Small intestine (tissue), 7 donors: ENCODE results near the gene METTL21A. TPM values are rescaled to one million over a fixed set of nuclear protein-coding genes. Genes with fewer than 3 reads are reported as not detected.

ENCODE experiments used
- DNase-seq, 2 donors: peaks; one replicate each; pipeline versions ENCODE4 v3.0.0 to v3.0.0-alpha.2; 2013
- FAIRE-seq: peaks from 2 replicates; lab custom pipeline; 2012; peaks lifted over from hg19 to GRCh38; lab: Jason Lieb, UNC
- H3K27ac ChIP-seq, 3 donors: one replicate each; pipeline ENCODE4 v1.5.1; 2013; ENCODE audit warnings: low read length in 2 of 3, mild to moderate bottlenecking in 2 of 3, control low read depth in 1 of 3, inconsistent platforms in 1 of 3, low read depth in 1 of 3, moderate library complexity in 1 of 3
- H3K27me3 ChIP-seq, 3 donors: one replicate each; pipeline ENCODE4 v1.6.1; 2013; ENCODE audit warnings: low read length in 3 of 3, inconsistent platforms in 1 of 3; ENCODE audit not compliant: control insufficient read depth in 3 of 3, insufficient read depth in 3 of 3
- H3K36me3 ChIP-seq, 3 donors: one replicate each; pipeline ENCODE4 v1.6.1; 2013; ENCODE audit warnings: low read length in 3 of 3, inconsistent platforms in 1 of 3, low read depth in 1 of 3, mild to moderate bottlenecking in 1 of 3, moderate library complexity in 1 of 3; ENCODE audit not compliant: control insufficient read depth in 3 of 3, insufficient read depth in 2 of 3
- H3K4me1 ChIP-seq, 3 donors: one replicate each; pipeline ENCODE4 v1.6.1; 2013; ENCODE audit warnings: low read length in 2 of 3, inconsistent platforms in 1 of 3, low read depth in 1 of 3, mild to moderate bottlenecking in 1 of 3, moderate library complexity in 1 of 3; ENCODE audit not compliant: control insufficient read depth in 3 of 3, insufficient read depth in 2 of 3
- H3K4me3 ChIP-seq, 3 donors: one replicate each; pipeline ENCODE4 v1.5.1; 2013; ENCODE audit warnings: low read length in 3 of 3, control low read depth in 1 of 3, inconsistent platforms in 1 of 3, low read depth in 1 of 3, mild to moderate bottlenecking in 1 of 3, moderate library complexity in 1 of 3
- H3K9me3 ChIP-seq, 2 donors: one replicate each; pipeline ENCODE4 v1.6.1; 2013; ENCODE audit warnings: low read depth in 1 of 2, low read length in 1 of 2; ENCODE audit not compliant: control insufficient read depth in 2 of 2, insufficient read depth in 1 of 2
- WGBS, 3 donors: extraction: QIAGEN DNeasy Blood & Tissue Kit; methylation state at CpG; one replicate each; pipeline ENCODE4 v1.1.7; 2013; 5-methylcytosine and 5-hydroxymethylcytosine counted together
- polyA plus RNA-seq, 4 donors: library from polyadenylated mRNA; stranded (reverse) in 3 of 4; unstranded in 1 of 4; fragments of 200-250 nt in 3 of 4; fragments of 120-200 nt in 1 of 4; gene quantifications; one replicate each; pipeline versions ENCODE4 v1.2.1 to v1.2.3, GENCODE V29; 2013
- donor health status: healthy with polysubstance abuse.
- donor health status: control.
- donor health status: control.
- donor health status: Bipolar disorder and iron deficiency.
- donor health status: healthy.

METTL21A gene
- polyA plus RNA-seq, 4 donors: 7.2 to 19.4 (median 13.8) TPM

GRCh38 chr2:207617011-207617671 is 8.1 kb downstream of the METTL21A start:
- 66 to 82% (median 81%) methylated on average over 6 of the region's 6 CpGs for WGBS, 3 donors
- Histone ChIP-seq H3K4me1 (no peaks in the 10 kb centered on the region), H3K9me3 (no peaks in the 10 kb centered on the region), H3K27me3 (no peaks in the 10 kb centered on the region), H3K4me3 (no peak overlapping the region), H3K36me3 (peaks cover 3 to 23% (median 5%) of the 10 kb centered on the region in 3 donors), H3K27ac (peak overlapping the region in 2 of 3 donors; percentile 51 to 63)
- DNase-seq (no peak), FAIRE-seq (no peak)

- DNase-seq: no peak
- Histone ChIP-seq H3K36me3 (peaks cover 3 to 16% (median 5%) of the 10 kb centered on the region in 3 donors), H3K4me1 (no peaks in the 10 kb centered on the region), H3K4me3 (no peak overlapping the region), H3K27ac (no peak overlapping the region), H3K27me3 (no peaks in the 10 kb centered on the region), H3K9me3 (no peaks in the 10 kb centered on the region)
- no peak for FAIRE-seq
- WGBS, 3 donors: 79 to 90% (median 87%) methylated on average over 4 of the region's 4 CpGs
Observed at GRCh38 chr2:207616185-207616584, 9.0 kb downstream of the METTL21A start.

GRCh38 chr2:207614824-207615223 is 10.4 kb downstream of the METTL21A start:
- no peak overlapping the region for H3K27ac ChIP-seq
- H3K27me3 ChIP-seq: no peaks in the 10 kb centered on the region
- H3K4me3 ChIP-seq: no peak overlapping the region
- H3K36me3 ChIP-seq: peaks cover 3 to 12% (median 3%) of the 10 kb centered on the region in 3 donors
- 88 to 92% (median 89%) methylated on average over 2 of the region's 2 CpGs for WGBS, 3 donors
- no peaks in the 10 kb centered on the region for H3K9me3 ChIP-seq
- H3K4me1 ChIP-seq: no peaks in the 10 kb centered on the region
- FAIRE-seq: no peak
- no peak for DNase-seq

GRCh38 chr2:207612714-207613113 is 12.5 kb downstream of the METTL21A start:
- no peak for FAIRE-seq
- Histone ChIP-seq H3K4me3 (no peak overlapping the region), H3K27me3 (no peaks in the 10 kb centered on the region), H3K9me3 (no peaks in the 10 kb centered on the region), H3K4me1 (no peaks in the 10 kb centered on the region), H3K27ac (no peak overlapping the region), H3K36me3 (peaks cover 3 to 12% (median 3%) of the 10 kb centered on the region in 3 donors)
- no peak for DNase-seq
- WGBS, 3 donors: 74 to 83% (median 77%) methylated on average over 4 of the region's 4 CpGs

- Histone ChIP-seq H3K27me3 (no peaks in the 10 kb centered on the region), H3K36me3 (no peaks in the 10 kb centered on the region), H3K4me3 (no peak overlapping the region), H3K27ac (no peak overlapping the region), H3K9me3 (no peaks in the 10 kb centered on the region), H3K4me1 (no peaks in the 10 kb centered on the region)
- WGBS, 3 donors: 85 to 94% (median 92%) methylated on average over 5 of the region's 5 CpGs
- DNase-seq: no peak
- FAIRE-seq: no peak
Observed at GRCh38 chr2:207606829-207607228, 18.4 kb downstream of the METTL21A start.

GRCh38 chr2:207606399-207606798 is 18.8 kb downstream of the METTL21A start:
- 93 to 97% (median 96%) methylated on average over 6 to 7 of the region's 7 CpGs for WGBS, 3 donors
- H3K36me3 ChIP-seq: no peaks in the 10 kb centered on the region
- DNase-seq: no peak
- no peaks in the 10 kb centered on the region for H3K9me3 ChIP-seq
- H3K27me3 ChIP-seq: no peaks in the 10 kb centered on the region
- H3K27ac ChIP-seq: no peak overlapping the region
- no peaks in the 10 kb centered on the region for H3K4me1 ChIP-seq
- H3K4me3 ChIP-seq: no peak overlapping the region
- FAIRE-seq: no peak

GRCh38 chr2:207603486-207603885 is 21.7 kb downstream of the METTL21A start:
- WGBS, 3 donors: 61 to 64% (median 62%) methylated on average over 2 of the region's 2 CpGs
- Histone ChIP-seq H3K27ac (no peak overlapping the region), H3K4me1 (no peaks in the 10 kb centered on the region), H3K4me3 (no peak overlapping the region), H3K9me3 (no peaks in the 10 kb centered on the region), H3K27me3 (no peaks in the 10 kb centered on the region), H3K36me3 (no peaks in the 10 kb centered on the region)
- FAIRE-seq (no peak), DNase-seq (no peak)

- Histone ChIP-seq H3K4me3 (no peak overlapping the region), H3K27me3 (no peaks in the 10 kb centered on the region), H3K9me3 (no peaks in the 10 kb centered on the region), H3K36me3 (peaks cover 0 to 4% (median 0%) of the 10 kb centered on the region in 3 donors), H3K27ac (no peak overlapping the region), H3K4me1 (no peaks in the 10 kb centered on the region)
- no peak for DNase-seq
- 93 to 100% (median 97%) methylated on average over 1 of the region's 1 CpG for WGBS, 3 donors
- FAIRE-seq: no peak
Observed at GRCh38 chr2:207601774-207602173, 23.4 kb downstream of the METTL21A start.

GRCh38 chr2:207600231-207600630 is 25.0 kb downstream of the METTL21A start:
- no peaks in the 10 kb centered on the region for H3K4me1 ChIP-seq
- no peak overlapping the region for H3K4me3 ChIP-seq
- no peaks in the 10 kb centered on the region for H3K27me3 ChIP-seq
- DNase-seq: no peak
- no peak for FAIRE-seq
- H3K36me3 ChIP-seq: peaks cover 2 to 8% (median 4%) of the 10 kb centered on the region in 3 donors
- no peaks in the 10 kb centered on the region for H3K9me3 ChIP-seq
- no peak overlapping the region for H3K27ac ChIP-seq
